ENCODE results near the gene BCL2L15. TPM values are rescaled to one million over a fixed set of nuclear protein-coding genes. Genes with fewer than 3 reads are reported as not detected.

The BCL2L15 gene
- total and polyA plus RNA-seq, 2 of the 13 experiments (the other 11 are each of a cell fraction or from before 2014, with no cell fraction given) = 0.03 to 0.27 TPM

DNA sequence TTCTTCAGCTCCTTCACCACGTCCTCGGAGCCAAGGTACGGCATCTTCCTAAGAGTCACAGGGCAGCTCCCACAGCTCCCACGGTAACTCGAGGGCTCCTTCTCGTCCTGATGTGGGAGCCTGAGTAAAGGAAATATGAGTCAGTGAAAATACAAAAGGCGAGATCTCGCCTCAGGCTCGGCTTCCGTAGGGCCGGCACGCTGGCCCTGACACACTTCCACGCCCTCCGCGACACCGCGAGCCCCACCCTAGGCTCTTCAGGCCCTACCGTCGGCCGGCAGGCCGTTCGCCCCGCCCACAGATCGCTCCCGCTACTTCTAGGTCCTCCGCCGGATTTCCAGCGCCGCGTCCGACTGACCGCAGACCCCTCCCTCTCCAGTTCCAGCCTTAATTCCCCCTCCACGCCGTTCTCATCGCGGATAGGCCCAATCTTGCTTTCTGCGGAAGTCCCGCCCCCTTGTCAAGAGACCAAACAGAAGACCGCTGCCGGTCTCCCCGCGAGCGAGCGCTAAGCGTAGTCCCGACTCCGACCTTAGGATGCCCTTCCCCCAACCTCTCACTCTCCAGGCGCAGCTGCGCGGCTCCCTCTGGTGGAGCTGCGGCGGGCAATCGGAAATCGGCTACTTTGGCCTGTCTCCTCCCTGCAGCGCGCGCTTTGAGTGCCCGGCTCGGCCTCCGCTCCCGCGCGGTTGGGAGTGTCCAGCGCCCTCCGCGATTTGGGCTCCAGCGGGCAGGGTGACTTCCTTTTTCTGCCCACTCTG lies 17.5 kb upstream of the BCL2L15 start, which contains the start of the genes AP4B1 and DCLRE1B (continued):
- TF ChIP-seq, protein P1, sequence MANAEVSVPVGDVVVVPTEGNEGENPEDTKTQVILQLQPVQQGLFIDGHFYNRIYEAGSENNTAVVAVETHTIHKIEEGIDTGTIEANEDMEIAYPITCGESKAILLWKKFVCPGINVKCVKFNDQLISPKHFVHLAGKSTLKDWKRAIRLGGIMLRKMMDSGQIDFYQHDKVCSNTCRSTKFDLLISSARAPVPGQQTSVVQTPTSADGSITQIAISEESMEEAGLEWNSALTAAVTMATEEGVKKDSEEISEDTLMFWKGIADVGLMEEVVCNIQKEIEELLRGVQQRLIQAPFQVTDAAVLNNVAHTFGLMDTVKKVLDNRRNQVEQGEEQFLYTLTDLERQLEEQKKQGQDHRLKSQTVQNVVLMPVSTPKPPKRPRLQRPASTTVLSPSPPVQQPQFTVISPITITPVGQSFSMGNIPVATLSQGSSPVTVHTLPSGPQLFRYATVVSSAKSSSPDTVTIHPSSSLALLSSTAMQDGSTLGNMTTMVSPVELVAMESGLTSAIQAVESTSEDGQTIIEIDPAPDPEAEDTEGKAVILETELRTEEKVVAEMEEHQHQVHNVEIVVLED (CRISPR knock-in tag; IDR thresholded peaks at IDR 0.05; ENCODE audit: borderline replicate concordance) = peak; percentile 92
- TF ChIP-seq, protein P2, sequence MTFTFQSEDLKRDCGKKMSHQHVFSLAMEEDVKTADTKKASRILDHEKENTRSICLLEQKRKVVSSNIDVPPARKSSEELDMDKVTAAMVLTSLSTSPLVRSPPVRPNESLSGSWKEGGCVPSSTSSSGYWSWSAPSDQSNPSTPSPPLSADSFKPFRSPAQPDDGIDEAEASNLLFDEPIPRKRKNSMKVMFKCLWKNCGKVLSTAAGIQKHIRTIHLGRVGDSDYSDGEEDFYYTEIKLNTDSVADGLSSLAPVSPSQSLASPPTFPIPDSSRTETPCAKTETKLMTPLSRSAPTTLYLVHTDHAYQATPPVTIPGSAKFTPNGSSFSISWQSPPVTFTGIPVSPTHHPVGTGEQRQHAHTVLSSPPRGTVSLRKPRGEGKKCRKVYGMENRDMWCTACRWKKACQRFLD (CRISPR knock-in tag; IDR thresholded peaks at IDR 0.05; ENCODE audit: borderline replicate concordance) = no peak
- TF ChIP-seq ZMAT3 (CRISPR knock-in tag; conservative IDR thresholded peaks at IDR 0.05) (no peak; the same call in 1 of the 2 replicates), TMF1 (CRISPR knock-in tag; IDR thresholded peaks at IDR 0.05; ENCODE audit: low read depth) (peak; percentile 58), HNRNPLL (IDR thresholded peaks at IDR 0.05; ENCODE audit: low read depth, low read length, poor library complexity, severe bottlenecking) (peak; percentile 96), TRIM24 (CRISPR knock-in tag; IDR thresholded peaks at IDR 0.05) (no peak), U2AF1 (optimal IDR thresholded peaks at IDR 0.05; ENCODE audit: low read depth, low read length) (no peak), TCF7L2 (IDR thresholded peaks at IDR 0.05; ENCODE audit: low read depth, low read length) (no peak), ZNF724P (CRISPR knock-in tag; IDR thresholded peaks at IDR 0.05; ENCODE audit: borderline replicate concordance) (peak; percentile 74; the same call in 1 of the 2 replicates), ZSCAN22 (CRISPR knock-in tag; IDR thresholded peaks at IDR 0.05) (no peak), NFKBIZ (CRISPR knock-in tag; IDR thresholded peaks at IDR 0.05) (peak; percentile 61; the same call in 1 of the 2 replicates)
- TF ChIP-seq, protein P3, sequence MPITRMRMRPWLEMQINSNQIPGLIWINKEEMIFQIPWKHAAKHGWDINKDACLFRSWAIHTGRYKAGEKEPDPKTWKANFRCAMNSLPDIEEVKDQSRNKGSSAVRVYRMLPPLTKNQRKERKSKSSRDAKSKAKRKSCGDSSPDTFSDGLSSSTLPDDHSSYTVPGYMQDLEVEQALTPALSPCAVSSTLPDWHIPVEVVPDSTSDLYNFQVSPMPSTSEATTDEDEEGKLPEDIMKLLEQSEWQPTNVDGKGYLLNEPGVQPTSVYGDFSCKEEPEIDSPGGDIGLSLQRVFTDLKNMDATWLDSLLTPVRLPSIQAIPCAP (CRISPR knock-in tag; IDR thresholded peaks at IDR 0.05; ENCODE audit: low read depth) = no peak
- TF ChIP-seq, protein P4, sequence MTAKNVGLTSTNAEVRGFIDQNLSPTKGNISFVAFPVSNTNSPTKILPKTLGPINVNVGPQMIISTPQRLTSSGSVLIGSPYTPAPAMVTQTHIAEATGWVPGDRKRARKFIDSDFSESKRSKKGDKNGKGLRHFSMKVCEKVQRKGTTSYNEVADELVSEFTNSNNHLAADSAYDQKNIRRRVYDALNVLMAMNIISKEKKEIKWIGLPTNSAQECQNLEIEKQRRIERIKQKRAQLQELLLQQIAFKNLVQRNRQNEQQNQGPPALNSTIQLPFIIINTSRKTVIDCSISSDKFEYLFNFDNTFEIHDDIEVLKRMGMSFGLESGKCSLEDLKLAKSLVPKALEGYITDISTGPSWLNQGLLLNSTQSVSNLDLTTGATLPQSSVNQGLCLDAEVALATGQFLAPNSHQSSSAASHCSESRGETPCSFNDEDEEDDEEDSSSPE (CRISPR knock-in tag; IDR thresholded peaks at IDR 0.05) = peak; percentile 98
- TF ChIP-seq, protein P5, sequence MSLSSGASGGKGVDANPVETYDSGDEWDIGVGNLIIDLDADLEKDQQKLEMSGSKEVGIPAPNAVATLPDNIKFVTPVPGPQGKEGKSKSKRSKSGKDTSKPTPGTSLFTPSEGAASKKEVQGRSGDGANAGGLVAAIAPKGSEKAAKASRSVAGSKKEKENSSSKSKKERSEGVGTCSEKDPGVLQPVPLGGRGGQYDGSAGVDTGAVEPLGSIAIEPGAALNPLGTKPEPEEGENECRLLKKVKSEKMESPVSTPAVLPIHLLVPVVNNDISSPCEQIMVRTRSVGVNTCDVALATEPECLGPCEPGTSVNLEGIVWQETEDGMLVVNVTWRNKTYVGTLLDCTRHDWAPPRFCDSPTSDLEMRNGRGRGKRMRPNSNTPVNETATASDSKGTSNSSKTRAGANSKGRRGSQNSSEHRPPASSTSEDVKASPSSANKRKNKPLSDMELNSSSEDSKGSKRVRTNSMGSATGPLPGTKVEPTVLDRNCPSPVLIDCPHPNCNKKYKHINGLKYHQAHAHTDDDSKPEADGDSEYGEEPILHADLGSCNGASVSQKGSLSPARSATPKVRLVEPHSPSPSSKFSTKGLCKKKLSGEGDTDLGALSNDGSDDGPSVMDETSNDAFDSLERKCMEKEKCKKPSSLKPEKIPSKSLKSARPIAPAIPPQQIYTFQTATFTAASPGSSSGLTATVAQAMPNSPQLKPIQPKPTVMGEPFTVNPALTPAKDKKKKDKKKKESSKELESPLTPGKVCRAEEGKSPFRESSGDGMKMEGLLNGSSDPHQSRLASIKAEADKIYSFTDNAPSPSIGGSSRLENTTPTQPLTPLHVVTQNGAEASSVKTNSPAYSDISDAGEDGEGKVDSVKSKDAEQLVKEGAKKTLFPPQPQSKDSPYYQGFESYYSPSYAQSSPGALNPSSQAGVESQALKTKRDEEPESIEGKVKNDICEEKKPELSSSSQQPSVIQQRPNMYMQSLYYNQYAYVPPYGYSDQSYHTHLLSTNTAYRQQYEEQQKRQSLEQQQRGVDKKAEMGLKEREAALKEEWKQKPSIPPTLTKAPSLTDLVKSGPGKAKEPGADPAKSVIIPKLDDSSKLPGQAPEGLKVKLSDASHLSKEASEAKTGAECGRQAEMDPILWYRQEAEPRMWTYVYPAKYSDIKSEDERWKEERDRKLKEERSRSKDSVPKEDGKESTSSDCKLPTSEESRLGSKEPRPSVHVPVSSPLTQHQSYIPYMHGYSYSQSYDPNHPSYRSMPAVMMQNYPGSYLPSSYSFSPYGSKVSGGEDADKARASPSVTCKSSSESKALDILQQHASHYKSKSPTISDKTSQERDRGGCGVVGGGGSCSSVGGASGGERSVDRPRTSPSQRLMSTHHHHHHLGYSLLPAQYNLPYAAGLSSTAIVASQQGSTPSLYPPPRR (CRISPR knock-in tag; IDR thresholded peaks at IDR 0.05; ENCODE audit: borderline replicate concordance) = no peak; the same call in 1 of the 2 replicates
- TF ChIP-seq, protein P6, sequence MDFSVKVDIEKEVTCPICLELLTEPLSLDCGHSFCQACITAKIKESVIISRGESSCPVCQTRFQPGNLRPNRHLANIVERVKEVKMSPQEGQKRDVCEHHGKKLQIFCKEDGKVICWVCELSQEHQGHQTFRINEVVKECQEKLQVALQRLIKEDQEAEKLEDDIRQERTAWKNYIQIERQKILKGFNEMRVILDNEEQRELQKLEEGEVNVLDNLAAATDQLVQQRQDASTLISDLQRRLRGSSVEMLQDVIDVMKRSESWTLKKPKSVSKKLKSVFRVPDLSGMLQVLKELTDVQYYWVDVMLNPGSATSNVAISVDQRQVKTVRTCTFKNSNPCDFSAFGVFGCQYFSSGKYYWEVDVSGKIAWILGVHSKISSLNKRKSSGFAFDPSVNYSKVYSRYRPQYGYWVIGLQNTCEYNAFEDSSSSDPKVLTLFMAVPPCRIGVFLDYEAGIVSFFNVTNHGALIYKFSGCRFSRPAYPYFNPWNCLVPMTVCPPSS (IDR thresholded peaks at IDR 0.05) = no peak

Measured in HepG2 (cell line).